ENCODE results near the gene TMEM255A.

DNA sequence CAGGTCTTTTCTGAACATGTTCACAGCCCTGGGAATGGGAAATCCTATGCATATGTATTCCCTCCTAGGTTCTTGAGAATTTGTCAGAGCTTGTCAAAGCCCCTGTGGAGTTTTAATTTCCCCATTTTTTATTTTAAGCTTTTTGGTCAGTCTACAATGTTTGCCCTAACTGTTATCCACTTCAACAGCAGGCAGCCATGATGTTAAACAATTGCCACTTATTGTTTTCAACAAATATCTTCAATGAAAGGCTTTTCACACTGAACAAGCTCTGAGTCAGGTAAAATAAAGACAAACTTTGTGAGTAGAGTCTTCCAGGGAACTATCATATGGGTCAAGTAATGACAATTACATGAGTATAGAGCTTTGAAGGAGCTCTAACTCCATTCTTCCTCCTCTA lies 25.6 kb upstream of the TMEM255A start:
- TF ChIP-seq, protein P1, sequence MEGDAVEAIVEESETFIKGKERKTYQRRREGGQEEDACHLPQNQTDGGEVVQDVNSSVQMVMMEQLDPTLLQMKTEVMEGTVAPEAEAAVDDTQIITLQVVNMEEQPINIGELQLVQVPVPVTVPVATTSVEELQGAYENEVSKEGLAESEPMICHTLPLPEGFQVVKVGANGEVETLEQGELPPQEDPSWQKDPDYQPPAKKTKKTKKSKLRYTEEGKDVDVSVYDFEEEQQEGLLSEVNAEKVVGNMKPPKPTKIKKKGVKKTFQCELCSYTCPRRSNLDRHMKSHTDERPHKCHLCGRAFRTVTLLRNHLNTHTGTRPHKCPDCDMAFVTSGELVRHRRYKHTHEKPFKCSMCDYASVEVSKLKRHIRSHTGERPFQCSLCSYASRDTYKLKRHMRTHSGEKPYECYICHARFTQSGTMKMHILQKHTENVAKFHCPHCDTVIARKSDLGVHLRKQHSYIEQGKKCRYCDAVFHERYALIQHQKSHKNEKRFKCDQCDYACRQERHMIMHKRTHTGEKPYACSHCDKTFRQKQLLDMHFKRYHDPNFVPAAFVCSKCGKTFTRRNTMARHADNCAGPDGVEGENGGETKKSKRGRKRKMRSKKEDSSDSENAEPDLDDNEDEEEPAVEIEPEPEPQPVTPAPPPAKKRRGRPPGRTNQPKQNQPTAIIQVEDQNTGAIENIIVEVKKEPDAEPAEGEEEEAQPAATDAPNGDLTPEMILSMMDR (IDR thresholded peaks at IDR 0.05) = no peak
- no peak for TF ChIP-seq EZH2phosphoT487 (IDR thresholded peaks at IDR 0.05)
- no peak for TF ChIP-seq EZH2 (IDR thresholded peaks at IDR 0.05)

Data from neural progenitor cell (in vitro differentiated cells).